HL-60/S4 treated with retinoic acid at 250 ng/mL for 4 days and 3 days (cell line): Measurements from ENCODE around the gene TSHZ2.

Experiments used
- in situ Hi-C: fragments of 300-500 bp; cut with MboI; formaldehyde crosslinking; loops from 2 replicates; pipeline ENCODE4 v1.7.0; 2022; ENCODE audit warnings: low sequenced_read_pairs

Gene TSHZ2

DNA sequence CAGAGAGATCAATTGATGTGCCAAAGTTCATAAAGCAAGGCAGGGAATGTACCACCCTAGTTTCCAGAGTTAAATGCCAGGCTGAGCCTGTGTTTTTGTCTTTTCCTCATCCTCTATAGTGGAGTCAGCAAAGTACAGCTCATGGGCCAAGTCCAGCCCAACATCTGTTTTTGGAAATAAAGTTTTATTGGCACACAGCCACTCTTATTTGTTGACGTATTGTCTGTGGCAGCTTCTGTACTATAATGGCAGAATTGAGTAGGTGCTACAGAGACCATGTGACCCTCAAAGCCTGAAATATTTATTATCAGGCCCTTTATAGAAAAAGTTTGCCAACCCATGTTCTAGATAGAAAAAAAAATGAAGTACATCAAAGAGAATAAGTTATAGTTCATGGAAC lies 187.0 kb downstream of the TSHZ2 start:
- in situ Hi-C loops = no loop called here

DNA sequence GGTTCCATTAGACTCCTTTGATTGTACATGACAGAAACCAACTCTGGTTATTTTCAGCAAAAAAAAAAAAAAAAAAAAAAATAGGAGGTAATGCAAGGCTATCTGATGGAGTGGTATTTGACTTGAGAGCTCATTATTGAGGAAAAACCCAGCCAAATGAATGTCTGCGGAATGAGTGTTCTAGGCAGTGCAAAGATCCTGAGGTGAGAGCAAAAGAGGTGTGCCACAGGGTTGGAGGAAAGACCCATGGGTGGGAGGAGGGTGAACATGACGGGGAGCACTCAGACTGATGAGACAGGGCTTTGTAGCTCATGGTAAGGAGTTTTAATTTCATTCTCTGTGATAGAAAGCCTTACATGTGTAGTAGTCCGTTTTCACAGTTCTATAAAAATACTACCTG lies 188.9 kb downstream of the TSHZ2 start:
- in situ Hi-C loops = no loop called here

GRCh38 chr20:53161473-53161872 lies 189.3 kb downstream of the TSHZ2 start:
- in situ Hi-C loops = no loop called here

- in situ Hi-C loops = no loop called here
Observed at GRCh38 chr20:53162251-53162835, 190.2 kb downstream of the TSHZ2 start.

DNA sequence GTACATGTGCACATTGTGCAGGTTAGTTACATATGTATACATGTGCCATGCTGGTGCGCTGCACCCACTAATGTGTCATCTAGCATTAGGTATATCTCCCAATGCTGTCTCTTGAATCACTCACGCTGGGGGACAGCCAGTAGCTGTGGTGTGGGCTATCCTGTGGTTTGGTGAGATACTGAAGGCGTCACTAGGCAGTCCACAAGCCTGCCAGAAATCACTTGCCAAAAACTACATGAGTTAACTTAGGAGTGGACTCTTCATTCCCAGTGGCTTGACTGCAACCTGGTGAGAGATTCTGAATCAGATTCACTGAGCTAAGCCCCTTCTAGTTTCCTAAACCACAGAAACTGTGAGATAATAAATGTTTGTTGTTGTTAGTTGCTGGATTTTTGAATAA lies 191.3 kb downstream of the TSHZ2 start:
- in situ Hi-C loops = no loop called here

GRCh38 chr20:53164072-53164471 lies 191.9 kb downstream of the TSHZ2 start:
- in situ Hi-C loops = no loop called here

DNA sequence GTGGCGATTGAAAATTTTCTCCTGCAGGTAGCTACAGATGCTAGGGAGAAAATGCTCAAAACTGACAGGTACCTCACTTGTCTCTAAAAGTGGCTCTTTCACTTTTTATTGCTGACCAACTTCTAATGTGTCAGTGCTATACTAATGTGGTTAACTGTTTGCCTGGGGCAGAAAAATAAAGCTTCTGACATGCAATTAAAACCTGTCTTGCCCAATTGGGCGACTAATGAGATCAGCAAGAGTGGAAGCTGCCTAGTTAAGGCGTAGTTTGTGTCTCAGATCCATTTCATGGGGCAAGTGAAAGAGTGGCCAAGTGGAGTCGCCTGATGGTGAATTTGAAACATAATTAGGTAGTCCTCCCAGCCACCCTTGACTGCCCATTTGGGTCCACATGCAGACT lies 193.3 kb downstream of the TSHZ2 start:
- in situ Hi-C loops = no loop called here

GRCh38 chr20:53168491-53168890 lies 196.3 kb downstream of the TSHZ2 start:
- in situ Hi-C loops = no loop called here

GRCh38 chr20:53170196-53170595 lies 198.0 kb downstream of the TSHZ2 start:
- in situ Hi-C loops = no loop called here

DNA sequence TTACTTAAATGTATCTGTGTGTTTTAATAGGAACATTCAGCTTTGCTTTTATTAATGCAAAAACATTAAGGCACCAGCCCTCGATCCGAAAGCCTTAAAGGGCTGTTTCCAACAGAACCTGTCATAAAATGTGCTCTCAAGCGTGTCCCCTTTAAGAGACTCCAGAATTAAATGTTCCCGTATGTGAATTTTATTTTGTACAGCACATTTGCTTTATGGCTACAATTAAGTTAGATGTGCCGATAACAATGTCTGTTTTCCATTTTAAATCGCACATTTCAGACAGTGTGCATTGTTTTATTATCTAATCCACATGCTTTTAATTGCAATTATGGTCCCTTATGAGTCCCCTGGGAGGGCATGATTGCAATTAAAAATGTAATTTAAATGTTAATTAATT lies 198.9 kb downstream of the TSHZ2 start:
- in situ Hi-C loops = no loop called here

DNA sequence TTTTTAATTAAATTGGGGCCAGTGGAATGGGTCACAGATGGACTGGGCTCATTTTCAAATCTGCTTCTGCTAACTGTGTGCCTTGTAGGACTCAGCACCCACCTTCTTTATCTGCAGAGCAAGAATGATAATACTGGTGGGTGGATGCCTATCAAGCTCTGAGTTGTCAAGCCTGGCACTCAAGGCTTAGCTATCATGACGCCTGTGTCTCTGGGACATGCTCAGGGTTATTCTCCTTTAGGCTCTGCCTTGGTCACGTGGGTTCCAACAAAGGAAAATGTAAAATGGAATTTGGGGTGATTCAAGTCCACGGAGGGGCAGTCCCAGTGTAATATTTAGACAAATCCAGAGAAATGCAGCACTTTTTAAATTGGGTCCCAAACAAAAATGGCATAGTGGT lies 202.3 kb downstream of the TSHZ2 start:
- in situ Hi-C loops = no loop called here

GRCh38 chr20:53175135-53175780 lies 203.1 kb downstream of the TSHZ2 start:
- in situ Hi-C loops = no loop called here

- in situ Hi-C loops = no loop called here
Observed at GRCh38 chr20:53176134-53176533, 204.0 kb downstream of the TSHZ2 start.

DNA sequence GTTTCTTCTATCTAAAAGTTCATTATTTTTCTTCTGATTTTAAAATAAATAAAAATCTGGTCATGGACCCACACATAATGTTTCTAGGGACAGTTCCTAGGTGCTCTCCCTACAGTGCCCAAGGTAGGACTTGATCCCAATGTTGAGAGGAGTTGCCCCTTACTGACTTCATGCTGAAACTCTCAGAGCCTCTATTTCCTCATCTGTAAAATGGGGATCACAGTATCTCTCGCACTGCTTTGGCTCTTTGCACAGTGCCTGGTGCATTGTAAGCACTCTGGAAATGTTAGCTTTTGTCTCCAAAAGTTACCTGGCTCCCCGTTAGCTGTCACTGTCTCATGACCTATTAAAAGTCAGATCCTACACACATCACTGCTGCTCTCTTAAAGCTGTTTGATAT lies 205.5 kb downstream of the TSHZ2 start:
- in situ Hi-C loops = no loop called here

GRCh38 chr20:53179749-53180148 lies 207.6 kb downstream of the TSHZ2 start:
- in situ Hi-C loops = no loop called here

DNA sequence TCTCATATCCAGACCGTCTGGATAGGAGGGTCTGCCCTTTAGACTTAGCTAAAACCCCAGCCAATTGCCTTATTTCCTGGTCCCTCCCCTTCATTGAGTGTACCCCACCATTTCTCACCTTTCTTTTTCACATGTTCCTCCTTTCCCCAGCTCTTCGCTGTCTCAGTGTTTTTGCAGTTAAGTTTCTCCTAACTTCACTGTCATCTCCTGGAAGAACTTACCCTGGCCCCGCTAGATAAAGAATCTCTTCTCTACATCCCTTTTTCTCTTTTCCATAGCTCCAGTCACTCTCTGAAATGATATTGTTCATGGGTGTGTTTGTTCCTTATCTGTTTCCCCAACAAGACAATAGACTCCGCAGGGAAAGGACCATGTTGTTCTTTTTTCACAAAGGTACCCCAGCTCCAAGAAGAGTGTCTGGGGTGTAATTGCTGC lies 208.8 kb downstream of the TSHZ2 start:
- in situ Hi-C loops = no loop called here

DNA sequence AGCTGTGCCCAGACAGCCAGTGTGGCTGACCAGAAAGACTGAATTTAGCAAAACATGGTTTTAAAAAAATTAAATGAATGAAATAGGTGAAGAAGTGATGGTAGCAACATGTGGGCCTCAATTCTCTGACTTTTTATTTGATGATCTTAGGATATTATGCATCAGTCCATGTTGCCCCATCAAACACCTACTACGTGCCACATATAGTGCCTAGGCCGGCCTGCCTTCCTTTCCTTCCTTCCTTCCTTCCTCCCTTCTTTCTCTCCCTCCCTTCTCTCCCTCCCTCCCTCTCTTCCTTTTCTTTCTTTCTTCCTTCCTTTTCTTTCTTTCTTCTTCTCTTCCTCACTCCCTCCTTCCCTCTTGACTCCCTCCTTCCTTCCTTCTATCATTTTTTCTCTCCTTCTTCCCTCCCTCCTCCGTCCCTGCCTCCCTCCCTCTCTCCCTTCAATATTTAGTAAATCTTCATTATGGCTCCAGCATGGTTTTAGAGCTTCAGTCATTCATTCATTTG lies 209.8 kb downstream of the TSHZ2 start:
- in situ Hi-C loops = no loop called here

DNA sequence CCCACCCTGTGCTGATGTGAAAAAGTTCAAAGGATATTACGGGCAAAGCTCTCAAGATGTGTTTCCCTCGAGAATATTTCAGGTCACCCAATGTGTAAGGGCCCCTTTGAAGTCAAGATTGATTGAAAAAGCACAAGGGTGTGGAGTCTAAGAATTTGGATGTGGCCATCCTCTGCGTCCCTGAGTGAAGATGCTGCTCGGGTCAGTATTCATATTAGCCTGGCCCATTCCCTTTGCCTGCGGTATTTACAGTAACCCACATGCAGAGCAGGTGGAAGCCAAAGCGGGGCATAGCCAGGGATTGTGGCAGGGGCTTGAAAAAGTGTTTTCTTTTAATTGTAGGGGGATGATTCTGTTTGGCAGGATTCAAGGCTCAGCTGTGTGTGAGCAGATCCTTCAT lies 211.0 kb downstream of the TSHZ2 start:
- in situ Hi-C loops = no loop called here

DNA sequence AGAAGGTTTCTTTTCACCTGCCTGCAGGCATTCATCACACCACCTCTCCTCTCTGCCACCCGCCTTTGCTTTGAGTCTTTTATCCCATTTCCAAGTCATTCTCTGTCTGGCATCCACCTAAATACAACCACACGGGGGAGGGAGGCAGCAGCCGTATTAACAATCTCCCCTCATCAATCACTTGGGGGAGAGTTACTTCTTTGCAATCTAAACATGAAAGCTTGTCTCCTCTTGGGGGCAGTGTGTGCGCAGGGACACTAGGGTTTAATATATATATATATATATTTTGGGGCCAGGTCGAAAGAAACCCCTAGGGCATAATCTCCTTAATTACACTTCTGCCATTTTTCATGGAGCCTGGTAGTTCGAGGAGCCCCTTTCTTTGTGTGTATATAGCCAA lies 214.5 kb downstream of the TSHZ2 start:
- in situ Hi-C loops = no loop called here

DNA sequence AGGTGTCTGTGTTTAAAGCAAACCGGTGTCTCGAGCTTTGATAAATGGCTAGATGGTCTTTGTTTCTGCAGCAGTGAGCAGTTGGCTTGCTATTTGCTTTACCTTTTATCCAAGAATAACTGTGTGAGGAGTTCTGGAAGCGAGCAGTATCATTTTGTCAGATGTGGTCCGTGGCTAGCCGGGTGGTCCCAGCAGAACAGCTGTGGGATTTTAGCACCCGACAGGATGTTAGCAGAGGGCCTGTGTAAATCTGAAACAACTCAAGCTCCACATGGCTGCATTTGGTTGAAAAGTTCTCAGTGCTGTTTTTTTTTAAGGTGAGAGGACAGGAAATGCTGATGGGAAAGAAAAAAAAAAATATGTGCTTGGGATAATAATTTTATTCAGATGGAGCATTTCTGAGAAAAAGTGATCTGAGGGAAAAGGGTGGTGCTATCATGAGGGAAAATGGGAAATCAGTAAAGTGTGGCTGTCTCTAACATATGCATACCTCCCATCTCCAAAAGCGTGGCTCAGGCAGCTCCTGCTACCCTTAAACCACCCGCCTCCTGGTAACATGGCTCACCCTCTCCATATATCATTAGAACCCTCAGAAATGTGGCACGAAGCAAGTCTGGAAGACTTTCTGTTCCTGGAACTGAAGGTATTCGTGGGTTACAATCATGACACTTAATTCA lies 215.4 kb downstream of the TSHZ2 start:
- in situ Hi-C loops = no loop called here

GRCh38 chr20:53190225-53190624 lies 218.1 kb downstream of the TSHZ2 start:
- in situ Hi-C loops = no loop called here

- in situ Hi-C loops = no loop called here
Observed at GRCh38 chr20:53191957-53192356, 219.8 kb downstream of the TSHZ2 start.
